Testis (tissue), 3 donors: ENCODE results near the gene EXOC3. TPM values are rescaled to one million over a fixed set of nuclear protein-coding genes. Genes with fewer than 3 reads are reported as not detected.
"Not testable (repeated sequence)": the region's sequence is repeated elsewhere in the genome, so short reads cannot be mapped to it uniquely, and the experiment has no call there.

Source experiments
- DNase-seq: peaks from one replicate; pipeline ENCODE4 v3.0.0-alpha.2; 2019
- H3K27ac ChIP-seq, 2 donors: fragments of 200-600 bp; sonication (generic); one replicate each; pipeline ENCODE4 v1.5.1; 2019
- H3K27me3 ChIP-seq: fragments of 200-600 bp; sonication (generic); one replicate; pipeline ENCODE4 v1.5.1; 2019
- H3K36me3 ChIP-seq: fragments of 200-600 bp; sonication (generic); one replicate; pipeline ENCODE4 v1.5.1; 2017; ENCODE audit warnings: low read depth; ENCODE audit errors: missing control alignments
- H3K4me1 ChIP-seq: fragments of 200-600 bp; sonication (generic); one replicate; pipeline ENCODE4 v1.5.1; 2019
- H3K4me3 ChIP-seq, 2 donors: fragments of 200-600 bp; sonication (generic); one replicate each; pipeline ENCODE4 v1.5.1; 2017 to 2019
- H3K9me3 ChIP-seq: fragments of 200-600 bp; sonication (generic); one replicate; pipeline ENCODE4 v1.5.1; 2017
- POLR2A ChIP-seq: fragments of 450-650 bp; IDR thresholded peaks from one replicate; pipeline ENCODE4 v1.6.1; 2017; ENCODE audit warnings: antibody characterized with exemption, mild to moderate bottlenecking, moderate library complexity
- WGBS, 2 donors: methylation state at CpG; one replicate each; pipeline ENCODE4 v1.1.5; 2018; 5-methylcytosine and 5-hydroxymethylcytosine counted together
- intact Hi-C: fragments of 100-400 bp; cut with DNase I; formaldehyde crosslinking; loops from one replicate; pipeline ENCODE4 v1.15.1; 2023; ENCODE audit warnings: low total_unique reads
- polyA plus RNA-seq: library from polyadenylated mRNA; stranded (reverse); fragments of 350-450 nt; fragmentation: Illumina TruSeq; extraction: RNeasy Lipid Tissue Mini Kit (QIAGEN cat#74804); gene quantifications from one replicate; pipeline ENCODE4 v1.2.3, GENCODE V29; 2014; ENCODE audit warnings: low read depth, low replicate concordance; ENCODE audit not compliant: insufficient read depth
- total RNA-seq, 2 donors: library from RNA; depleted of rRNA; stranded (reverse); fragments of >200 nt; gene quantifications; one replicate each; pipeline ENCODE4 v1.2.3, GENCODE V29; 2016
- TF ChIP-seq, protein P1 (sequence below), 3 experiments: fragments of 450-650 bp in 2 of 3; fragments of 200-600 bp in 1 of 3; sonication (generic) in 1 of 3; IDR thresholded peaks; one replicate each; pipeline ENCODE4 v1.5.1; 2016 to 2019; ENCODE audit warnings: antibody characterized with exemption in 3 of 3, mild to moderate bottlenecking in 2 of 3, moderate library complexity in 1 of 3

EXOC3 gene
- total and polyA plus RNA-seq, 3 donors from 2014 or later = 111 to 122 (median 120) TPM

GRCh38 chr5:483434-484140 is 40.6 kb downstream of the EXOC3 start:
- intact Hi-C loops = no loop called here
- no peak overlapping the region for H3K4me3 ChIP-seq
- TF ChIP-seq POLR2A = no peak
- TF ChIP-seq, protein P1, sequence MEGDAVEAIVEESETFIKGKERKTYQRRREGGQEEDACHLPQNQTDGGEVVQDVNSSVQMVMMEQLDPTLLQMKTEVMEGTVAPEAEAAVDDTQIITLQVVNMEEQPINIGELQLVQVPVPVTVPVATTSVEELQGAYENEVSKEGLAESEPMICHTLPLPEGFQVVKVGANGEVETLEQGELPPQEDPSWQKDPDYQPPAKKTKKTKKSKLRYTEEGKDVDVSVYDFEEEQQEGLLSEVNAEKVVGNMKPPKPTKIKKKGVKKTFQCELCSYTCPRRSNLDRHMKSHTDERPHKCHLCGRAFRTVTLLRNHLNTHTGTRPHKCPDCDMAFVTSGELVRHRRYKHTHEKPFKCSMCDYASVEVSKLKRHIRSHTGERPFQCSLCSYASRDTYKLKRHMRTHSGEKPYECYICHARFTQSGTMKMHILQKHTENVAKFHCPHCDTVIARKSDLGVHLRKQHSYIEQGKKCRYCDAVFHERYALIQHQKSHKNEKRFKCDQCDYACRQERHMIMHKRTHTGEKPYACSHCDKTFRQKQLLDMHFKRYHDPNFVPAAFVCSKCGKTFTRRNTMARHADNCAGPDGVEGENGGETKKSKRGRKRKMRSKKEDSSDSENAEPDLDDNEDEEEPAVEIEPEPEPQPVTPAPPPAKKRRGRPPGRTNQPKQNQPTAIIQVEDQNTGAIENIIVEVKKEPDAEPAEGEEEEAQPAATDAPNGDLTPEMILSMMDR (IDR thresholded peaks at IDR 0.05) = no peak
- 92 to 95% methylated on average over 13 to 34 of the region's 34 CpGs for WGBS, 2 donors
- H3K4me1 ChIP-seq = no peaks in the 10 kb centered on the region
- no peak overlapping the region for H3K27ac ChIP-seq
- H3K36me3 ChIP-seq = no peaks in the 10 kb centered on the region
- H3K9me3 ChIP-seq = no peaks in the 10 kb centered on the region
- no peak for DNase-seq
- H3K27me3 ChIP-seq = no peaks in the 10 kb centered on the region

GRCh38 chr5:484556-484955 is 41.6 kb downstream of the EXOC3 start:
- no peaks in the 10 kb centered on the region for H3K27me3 ChIP-seq
- WGBS, 2 donors = 91 to 92% methylated on average over 10 to 23 of the region's 24 CpGs
- no peak overlapping the region for H3K27ac ChIP-seq
- no peaks in the 10 kb centered on the region for H3K4me1 ChIP-seq
- DNase-seq = no peak
- TF ChIP-seq POLR2A = no peak
- TF ChIP-seq, protein P1 (IDR thresholded peaks at IDR 0.05) = no peak
- H3K4me3 ChIP-seq = no peak overlapping the region
- H3K9me3 ChIP-seq = no peaks in the 10 kb centered on the region
- H3K36me3 ChIP-seq = no peaks in the 10 kb centered on the region
- intact Hi-C loops = no loop called here

DNA sequence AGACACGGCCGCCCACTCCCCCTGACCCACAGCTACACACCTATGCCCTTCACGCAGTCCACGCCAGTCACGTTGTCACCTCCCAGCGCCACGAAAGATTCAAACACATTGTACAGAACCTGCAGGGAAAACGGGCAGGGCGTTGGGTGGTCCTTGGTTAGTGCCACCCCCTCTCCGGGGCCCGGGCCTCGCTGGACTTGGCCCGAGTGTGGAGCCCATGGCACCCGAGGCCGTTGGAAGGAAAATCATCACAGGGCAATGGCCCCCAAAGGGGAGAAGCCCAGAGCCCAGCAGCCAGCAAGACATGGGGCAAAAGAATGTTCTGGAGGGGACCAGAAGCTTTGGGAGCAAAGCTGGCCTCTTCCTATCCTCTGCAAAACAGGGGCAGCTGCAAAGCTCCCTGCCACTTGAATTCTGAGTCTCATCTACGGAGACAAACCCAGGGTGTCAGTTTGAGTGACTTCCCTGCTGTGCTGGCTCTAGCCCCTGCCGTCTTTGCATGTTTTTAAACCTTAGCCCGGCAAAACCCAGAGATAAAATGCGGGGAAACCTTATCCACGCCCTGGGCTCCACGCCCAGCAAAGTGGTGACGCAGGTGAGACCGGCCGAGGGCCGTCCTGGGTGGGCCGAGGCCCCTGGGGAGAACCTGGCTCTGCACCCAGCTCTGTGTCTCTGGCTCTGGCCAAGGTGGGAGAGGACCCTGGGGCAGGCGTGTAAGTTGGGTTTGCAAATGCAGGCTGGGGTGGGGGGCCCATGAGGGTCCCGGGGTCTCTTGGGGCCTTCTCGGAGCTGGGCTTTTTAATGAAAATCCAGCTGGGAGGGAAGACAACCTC is 42.4 kb downstream of the EXOC3 start:
- TF ChIP-seq, protein P1 (IDR thresholded peaks at IDR 0.05) = no peak
- no peak for TF ChIP-seq POLR2A
- H3K4me1 ChIP-seq = no peaks in the 10 kb centered on the region
- H3K27ac ChIP-seq = no peak overlapping the region
- intact Hi-C loops = no loop called here
- no peaks in the 10 kb centered on the region for H3K36me3 ChIP-seq
- no peaks in the 10 kb centered on the region for H3K9me3 ChIP-seq
- H3K4me3 ChIP-seq = no peak overlapping the region
- no peaks in the 10 kb centered on the region for H3K27me3 ChIP-seq
- DNase-seq = no peak
- 74 to 83% methylated on average over 29 of the region's 29 CpGs for WGBS, 2 donors

GRCh38 chr5:485946-486491 is 43.0 kb downstream of the EXOC3 start:
- Histone ChIP-seq H3K4me1 (no peaks in the 10 kb centered on the region), H3K27me3 (no peaks in the 10 kb centered on the region), H3K9me3 (no peaks in the 10 kb centered on the region), H3K36me3 (no peaks in the 10 kb centered on the region), H3K4me3 (no peak overlapping the region), H3K27ac (no peak overlapping the region)
- DNase-seq = no peak
- intact Hi-C loops = no loop called here
- 61 to 68% methylated on average over 12 to 22 of the region's 23 CpGs for WGBS, 2 donors
- no peak for TF ChIP-seq POLR2A
- TF ChIP-seq, protein P1 (IDR thresholded peaks at IDR 0.05) = no peak

DNA sequence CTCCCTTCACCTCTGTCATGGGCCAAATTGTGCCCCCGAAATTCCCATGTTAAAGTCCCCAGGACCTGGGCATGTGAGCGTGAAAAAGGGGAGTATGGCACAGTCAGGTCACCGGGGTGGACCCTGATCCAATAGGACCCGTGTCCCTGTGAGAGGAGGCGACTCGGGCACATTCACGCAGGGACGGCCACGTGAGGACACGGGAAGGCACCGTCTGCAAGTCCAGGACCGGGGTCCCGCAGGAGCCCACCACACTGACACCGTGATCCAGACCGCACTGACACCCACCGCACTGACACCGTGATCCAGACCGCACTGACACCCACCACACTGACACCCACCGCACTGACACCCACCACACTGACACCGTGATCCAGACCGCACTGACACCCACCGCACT is 43.6 kb downstream of the EXOC3 start:
- intact Hi-C loops, H3K27me3 ChIP-seq: not testable (repeated sequence)

More for the DNA sequence above, 43.6 kb downstream of the EXOC3 start:
- not testable (repeated sequence) for H3K4me1 ChIP-seq, H3K9me3 ChIP-seq, H3K4me3 ChIP-seq, H3K36me3 ChIP-seq, DNase-seq, H3K27ac ChIP-seq
- 88 to 91% methylated on average over 12 to 22 of the region's 22 CpGs for WGBS, 2 donors
